Left ventricle myocardium inferior (tissue), 1 donor: ENCODE data around the gene AURKAIP1. TPM values are rescaled to one million over a fixed set of nuclear protein-coding genes. Genes with fewer than 3 reads are reported as not detected.

ENCODE experiments used
- DNase-seq: peaks from one replicate; pipeline ENCODE4 v3.0.0-alpha.2; 2020
- H3K27ac ChIP-seq: fragments of 200-600 bp; replicated peaks from 2 replicates; pipeline ENCODE4 v1.8.0; 2021
- H3K27me3 ChIP-seq: fragments of 200-600 bp; 2 replicates; pipeline ENCODE4 v1.8.0; 2021; ENCODE audit warnings: low read depth
- H3K36me3 ChIP-seq: fragments of 200-600 bp; 2 replicates; pipeline ENCODE4 v1.8.0; 2021
- H3K4me1 ChIP-seq: fragments of 200-600 bp; 2 replicates; pipeline ENCODE4 v1.8.0; 2021
- H3K4me3 ChIP-seq: fragments of 200-600 bp; 2 replicates; pipeline ENCODE4 v1.8.0; 2021; ENCODE audit warnings: mild to moderate bottlenecking, moderate library complexity
- H3K9me3 ChIP-seq: fragments of 200-600 bp; replicated peaks from 2 replicates; pipeline ENCODE4 v1.8.0; 2021
- CTCF ChIP-seq: fragments of 200-600 bp; IDR thresholded peaks from 2 replicates; pipeline ENCODE4 v1.8.0; 2021; ENCODE audit warnings: antibody characterized with exemption, mild to moderate bottlenecking, borderline replicate concordance
- intact Hi-C: fragments of 100-400 bp; cut with micrococcal nuclease; formaldehyde crosslinking; loops from one replicate; pipeline ENCODE4 v1.11.0; 2022
- total RNA-seq: library from RNA; stranded (reverse); fragmentation: NEBNext Ultra II Directional; extraction: Animal tissue kit (Norgen Biotek cat#: 25700); gene quantifications from one replicate; pipeline ENCODE4 v1.2.1, GENCODE V29; 2021
- donor health status: DM: no; HTN: yes; CAD: no; lungs with severe emphysema.

AURKAIP1 gene
- total RNA-seq, 1 donor from 2014 or later = 219 TPM

GRCh38 chr1:1402072-1402900 is 27.3 kb upstream of the AURKAIP1 start:
- Histone ChIP-seq H3K36me3 (peaks cover 62% of the 10 kb centered on the region), H3K27ac (no peak overlapping the region), H3K27me3 (no peaks in the 10 kb centered on the region), H3K4me1 (peaks cover 71% of the 10 kb centered on the region), H3K9me3 (no peaks in the 10 kb centered on the region), H3K4me3 (no peak overlapping the region)
- intact Hi-C loops = no loop called here
- TF ChIP-seq CTCF = peak; percentile 46
- DNase-seq = no peak

DNA sequence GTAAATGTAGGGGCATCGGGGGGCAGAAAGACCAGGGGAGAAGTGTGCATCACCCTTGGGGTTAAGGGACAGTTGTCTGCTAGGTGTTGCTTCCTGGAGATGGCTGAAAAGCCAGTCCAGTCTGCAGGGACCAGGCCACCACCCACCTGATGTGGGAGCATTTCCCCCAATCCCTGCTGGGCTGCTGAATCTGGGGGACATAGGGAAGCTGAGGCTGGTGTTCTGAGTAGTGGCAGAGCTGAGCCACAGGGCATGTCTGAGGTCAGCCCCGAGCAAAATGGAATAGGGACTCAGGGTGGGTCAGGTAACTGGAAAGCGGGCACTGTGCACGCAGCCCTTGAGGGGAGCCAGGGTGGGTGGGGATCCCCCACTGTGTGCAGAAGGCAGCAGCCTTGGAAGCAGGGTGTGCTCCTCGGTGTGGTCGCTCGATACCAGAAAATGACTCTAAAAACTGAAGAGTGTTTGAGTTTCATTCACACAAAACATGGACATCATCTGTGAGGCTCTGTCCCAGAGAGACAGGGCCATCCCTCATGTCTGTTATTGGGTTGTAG is 26.5 kb upstream of the AURKAIP1 start:
- DNase-seq = no peak
- Histone ChIP-seq H3K27me3 (no peaks in the 10 kb centered on the region), H3K4me3 (no peak overlapping the region), H3K36me3 (peaks cover 69% of the 10 kb centered on the region), H3K27ac (no peak overlapping the region), H3K4me1 (peaks cover 72% of the 10 kb centered on the region), H3K9me3 (no peaks in the 10 kb centered on the region)
- TF ChIP-seq CTCF = no peak
- intact Hi-C loops = no loop called here

DNA sequence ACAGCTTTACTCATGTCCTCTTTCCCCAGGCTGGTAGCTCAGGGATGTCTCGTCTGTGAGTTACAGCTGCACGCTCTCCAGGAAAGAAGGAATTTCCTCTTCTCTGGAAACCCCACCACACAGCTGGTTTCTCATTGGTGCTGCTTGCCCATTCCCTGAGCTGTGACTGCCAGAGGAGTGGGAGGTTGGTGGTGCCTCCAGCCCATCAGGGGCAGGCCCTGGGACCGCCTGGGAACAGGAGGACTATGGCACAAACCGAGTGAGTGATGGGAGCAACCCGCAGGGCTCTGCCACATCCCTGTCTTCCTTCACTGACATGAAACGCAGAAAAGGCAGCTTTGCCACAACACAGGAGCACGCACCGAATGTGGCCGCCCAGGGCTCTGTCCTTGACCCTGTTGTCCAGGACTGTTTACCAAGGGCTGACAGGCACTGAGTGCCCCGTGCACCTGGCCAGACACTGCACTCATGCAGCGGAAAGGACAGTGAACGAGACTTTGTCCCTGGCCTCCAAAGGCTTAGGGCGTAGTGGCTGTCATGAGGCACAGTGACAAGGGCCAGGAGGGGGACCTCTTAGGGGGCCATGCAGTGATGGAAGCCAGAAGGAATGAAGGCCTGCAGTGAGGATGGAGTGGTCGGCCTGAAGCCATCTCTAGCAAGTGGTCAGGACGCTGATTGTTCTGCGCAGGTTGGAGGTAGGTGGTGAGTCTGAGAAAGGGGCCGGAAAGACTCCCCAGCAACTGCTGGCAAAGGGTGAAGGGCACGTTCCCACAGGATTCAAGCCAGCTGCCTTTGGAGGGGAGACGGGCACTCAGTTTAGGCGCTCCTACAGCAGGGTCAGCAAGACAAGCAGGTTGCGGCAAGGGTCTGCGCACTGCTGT is 25.8 kb upstream of the AURKAIP1 start:
- intact Hi-C loops = no loop called here
- H3K27me3 ChIP-seq = no peaks in the 10 kb centered on the region
- H3K36me3 ChIP-seq = peaks cover 76% of the 10 kb centered on the region
- no peak for TF ChIP-seq CTCF
- peak overlapping the region; percentile 96 for H3K27ac ChIP-seq
- H3K4me3 ChIP-seq = peak overlapping the region; percentile 99
- DNase-seq = no peak
- H3K9me3 ChIP-seq = no peaks in the 10 kb centered on the region
- peaks cover 72% of the 10 kb centered on the region for H3K4me1 ChIP-seq

DNA sequence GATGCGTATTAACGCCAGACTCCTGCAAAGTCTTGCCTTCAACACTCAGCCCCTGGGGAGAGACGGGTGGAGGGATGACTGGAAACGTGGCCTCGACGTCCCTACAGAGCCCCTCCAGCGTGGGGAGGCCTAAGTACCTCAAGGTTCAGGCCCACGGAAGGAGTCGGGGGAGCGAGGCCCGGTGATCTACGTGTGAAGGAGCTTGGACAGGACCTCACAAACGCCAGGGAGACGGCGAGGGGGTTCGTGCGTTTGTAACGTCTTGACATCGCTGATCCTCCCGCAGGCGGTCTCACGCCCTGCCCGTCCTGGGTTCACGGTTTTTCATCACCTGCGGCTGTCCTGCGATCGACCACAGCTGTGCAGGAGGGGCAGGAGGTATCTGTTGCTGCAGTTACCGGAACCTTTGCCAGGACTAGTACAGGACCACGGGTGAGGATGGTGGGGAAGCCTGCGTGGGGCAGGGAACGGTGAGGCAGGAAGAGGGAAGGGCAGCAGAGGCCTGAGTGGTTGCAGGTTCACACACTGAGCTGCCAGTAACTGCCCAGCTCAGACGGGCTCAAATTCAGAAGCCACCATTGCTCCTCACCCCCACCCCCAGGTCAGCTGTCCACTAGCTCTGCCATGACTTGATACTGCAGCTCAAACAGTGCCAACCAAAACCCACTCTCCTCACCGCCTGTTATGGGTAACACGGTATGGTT is 25.0 kb upstream of the AURKAIP1 start:
- H3K27ac ChIP-seq = peak overlapping the region; percentile 96
- no peaks in the 10 kb centered on the region for H3K9me3 ChIP-seq
- H3K36me3 ChIP-seq = peaks cover 76% of the 10 kb centered on the region
- intact Hi-C loops = no loop called here
- DNase-seq = no peak
- TF ChIP-seq CTCF = no peak
- no peaks in the 10 kb centered on the region for H3K27me3 ChIP-seq
- peak overlapping the region; percentile 99 for H3K4me3 ChIP-seq
- peaks cover 72% of the 10 kb centered on the region for H3K4me1 ChIP-seq
